Measurements from ENCODE around the gene ATP13A4.

GRCh38 chr3:193354423-193354822, 200.3 kb downstream of the ATP13A4 start:
- TF ChIP-seq CTCF (IDR thresholded peaks at IDR 0.05): no peak
- TF ChIP-seq POLR2A (IDR thresholded peaks at IDR 0.05): no peak
- TF ChIP-seq EP300 (IDR thresholded peaks at IDR 0.05): no peak
